GM19351 (cell line): ENCODE data around the gene SLC25A23.
A peak's percentile ranks its signal among the peaks of the same experiment; 100 is the strongest.
"Not testable (repeated sequence)": the region's sequence is repeated elsewhere in the genome, so short reads cannot be mapped to it uniquely, and the experiment has no call there.

Experiments used
- ATAC-seq: cut with Tn5 transposase; IDR thresholded peaks from one replicate; pipeline ENCODE4 v1.9.1; 2021; ENCODE audit warnings: mild to moderate bottlenecking, moderate library complexity; ENCODE audit not compliant: unreplicated experiment

SLC25A23 gene

GRCh38 chr19:6459262-6460098 lies at the start of gene SLC25A23:
Gene SLC25A23 (minus strand): TSS chr19:6459792. CDS start chr19:6459628, 164 bp downstream.
- peak; percentile 29 for ATAC-seq

- ATAC-seq, result not testable (repeated sequence)
Observed at GRCh38 chr19:6508028-6508771, 48.6 kb upstream of the SLC25A23 start.

- no peak for ATAC-seq
Observed at GRCh38 chr19:6503407-6504201, 44.0 kb upstream of the SLC25A23 start.

GRCh38 chr19:6501740-6502648 lies 42.4 kb upstream of the SLC25A23 start, which contains the start of gene TUBB4A:
Gene TUBB4A (minus strand): TSS chr19:6502309. CDS start chr19:6502212, 97 bp downstream.
- ATAC-seq, result no peak

GRCh38 chr19:6500837-6501739 lies 41.5 kb upstream of the SLC25A23 start:
- no peak for ATAC-seq

- no peak for ATAC-seq
Observed at GRCh38 chr19:6499052-6499790, 39.6 kb upstream of the SLC25A23 start.

- no peak for ATAC-seq
Observed at GRCh38 chr19:6498294-6499036, 38.9 kb upstream of the SLC25A23 start.

- ATAC-seq, result no peak
Observed at GRCh38 chr19:6495947-6496346, 36.4 kb upstream of the SLC25A23 start.

GRCh38 chr19:6494438-6495036 lies 34.9 kb upstream of the SLC25A23 start:
- no peak for ATAC-seq

GRCh38 chr19:6491802-6492592 lies 32.4 kb upstream of the SLC25A23 start:
- ATAC-seq, result no peak

- no peak for ATAC-seq
Observed at GRCh38 chr19:6490134-6490533, 30.5 kb upstream of the SLC25A23 start.

GRCh38 chr19:6489278-6490061 lies 29.9 kb upstream of the SLC25A23 start:
- no peak for ATAC-seq

GRCh38 chr19:6484831-6485230 lies 25.2 kb upstream of the SLC25A23 start:
- no peak for ATAC-seq

- ATAC-seq, result no peak
Observed at GRCh38 chr19:6484230-6484629, 24.6 kb upstream of the SLC25A23 start.

- no peak for ATAC-seq
Observed at GRCh38 chr19:6483235-6483634, 23.6 kb upstream of the SLC25A23 start.

GRCh38 chr19:6482343-6482686 lies 22.7 kb upstream of the SLC25A23 start:
- no peak for ATAC-seq
